Stomach (tissue), 4 donors: Measurements from ENCODE around the gene BIN1.

Source experiments
- POLR2AphosphoS5 ChIP-seq, 3 donors: sonication (generic); formaldehyde crosslinking; IDR thresholded peaks; one replicate each; pipeline ENCODE4 v1.6.1; 2016; ENCODE audit warnings: antibody characterized with exemption in 3 of 3
- TF ChIP-seq, protein P1 (sequence below), 7 experiments: fragments of 450-650 bp in 4 of 7; fragments of 200-600 bp in 3 of 7; sonication (generic) in 3 of 7; IDR thresholded peaks; one replicate each; pipeline ENCODE4 v1.5.1; 2016 to 2019; ENCODE audit warnings: antibody characterized with exemption in 7 of 7, control low read depth in 2 of 7, mild to moderate bottlenecking in 1 of 7

- TF ChIP-seq, protein P1, sequence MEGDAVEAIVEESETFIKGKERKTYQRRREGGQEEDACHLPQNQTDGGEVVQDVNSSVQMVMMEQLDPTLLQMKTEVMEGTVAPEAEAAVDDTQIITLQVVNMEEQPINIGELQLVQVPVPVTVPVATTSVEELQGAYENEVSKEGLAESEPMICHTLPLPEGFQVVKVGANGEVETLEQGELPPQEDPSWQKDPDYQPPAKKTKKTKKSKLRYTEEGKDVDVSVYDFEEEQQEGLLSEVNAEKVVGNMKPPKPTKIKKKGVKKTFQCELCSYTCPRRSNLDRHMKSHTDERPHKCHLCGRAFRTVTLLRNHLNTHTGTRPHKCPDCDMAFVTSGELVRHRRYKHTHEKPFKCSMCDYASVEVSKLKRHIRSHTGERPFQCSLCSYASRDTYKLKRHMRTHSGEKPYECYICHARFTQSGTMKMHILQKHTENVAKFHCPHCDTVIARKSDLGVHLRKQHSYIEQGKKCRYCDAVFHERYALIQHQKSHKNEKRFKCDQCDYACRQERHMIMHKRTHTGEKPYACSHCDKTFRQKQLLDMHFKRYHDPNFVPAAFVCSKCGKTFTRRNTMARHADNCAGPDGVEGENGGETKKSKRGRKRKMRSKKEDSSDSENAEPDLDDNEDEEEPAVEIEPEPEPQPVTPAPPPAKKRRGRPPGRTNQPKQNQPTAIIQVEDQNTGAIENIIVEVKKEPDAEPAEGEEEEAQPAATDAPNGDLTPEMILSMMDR (IDR thresholded peaks at IDR 0.05) = no peak
- no peak for TF ChIP-seq POLR2AphosphoS5 (IDR thresholded peaks at IDR 0.05)
Measured at GRCh38 chr2:127088706-127089105, 18.2 kb downstream of the BIN1 start.
